B cell (primary cell): ENCODE results near the gene RMND1. TPM values are rescaled to one million over a fixed set of nuclear protein-coding genes. Genes with fewer than 3 reads are reported as not detected.

Experiments
- ATAC-seq: fragments of 200-7000 bp; cut with Tn5 transposase; one replicate; pipeline ENCODE4 v1.10.0; 2021; ENCODE audit warnings: low read depth, mild to moderate bottlenecking, moderate number of reproducible peaks, moderate library complexity
- CTCF ChIA-PET: fragments of 350-600 bp; sonication (Branson Sonifier 250); formaldehyde crosslinking; loops from one replicate; lab custom pipeline; 2021; ENCODE audit warnings: antibody characterized with exemption, inconsistent platforms; lab: Charles Lee
- POLR2A ChIA-PET: fragments of 350-600 bp; sonication (Branson Sonifier 250); formaldehyde crosslinking; loops from one replicate; lab custom pipeline; 2021; ENCODE audit warnings: antibody characterized with exemption; lab: Charles Lee
- DNase-seq: peaks from one replicate; pipeline ENCODE4 v3.0.0; 2013
- H2AFZ ChIP-seq: 2 replicates; pipeline ENCODE4 v1.6.1; 2012; ENCODE audit warnings: mild to moderate bottlenecking, low read depth, low read length; ENCODE audit not compliant: insufficient read depth, poor library complexity, severe bottlenecking
- H3K27ac ChIP-seq, 2 donors: 1 replicate in 1 of 2; 2 replicates in 1 of 2; pipeline ENCODE4 v1.5.1; 2012 to 2013; ENCODE audit warnings: low read length in 2 of 2, mild to moderate bottlenecking in 2 of 2, moderate library complexity in 1 of 2
- H3K27me3 ChIP-seq, 4 experiments: fragments of 200-600 bp in 1 of 4; sonication (generic) in 1 of 4; replicated peaks in 1 of 4; 1 replicate in 2 of 4; 2 replicates in 2 of 4; pipeline versions ENCODE4 v1.6.1 to v1.7.0; 2013 to 2016; ENCODE audit warnings: low read length in 3 of 4, mild to moderate bottlenecking in 2 of 4, mixed read lengths in 1 of 4, moderate library complexity in 1 of 4; ENCODE audit not compliant: insufficient read depth in 4 of 4, control insufficient read depth in 3 of 4; ENCODE audit errors: control extremely low read depth in 1 of 4
- H3K36me3 ChIP-seq, 2 experiments: replicated peaks in 1 of 2; 1 replicate in 1 of 2; 2 replicates in 1 of 2; pipeline versions ENCODE4 v1.6.1 to v1.7.1; 2013; ENCODE audit warnings: low read length in 1 of 2; ENCODE audit not compliant: insufficient read depth in 2 of 2, control insufficient read depth in 1 of 2; ENCODE audit errors: control extremely low read depth in 1 of 2, extremely low read depth in 1 of 2
- H3K4me1 ChIP-seq, 2 donors: fragments of 200-600 bp in 1 of 2; sonication (generic) in 1 of 2; 1 replicate in 1 of 2; 2 replicates in 1 of 2; pipeline versions ENCODE4 v1.5.1 to v1.6.1; 2013 to 2017; ENCODE audit warnings: low read length in 2 of 2; ENCODE audit not compliant: control insufficient read depth in 2 of 2, insufficient read depth in 2 of 2
- H3K4me2 ChIP-seq: replicated peaks from 2 replicates; pipeline ENCODE3; 2012; ENCODE audit warnings: mild to moderate bottlenecking, low read depth, low read length; ENCODE audit not compliant: poor library complexity, severe bottlenecking
- H3K4me3 ChIP-seq, 5 experiments: fragments of 200-600 bp in 1 of 5; sonication (generic) in 1 of 5; 1 replicate in 3 of 5; 2 replicates in 2 of 5; pipeline versions ENCODE4 v1.5.1 to v1.7.0; 2011 to 2016; ENCODE audit warnings: low read length in 4 of 5, mild to moderate bottlenecking in 4 of 5, low read depth in 2 of 5, control low read depth in 1 of 5, moderate library complexity in 1 of 5; ENCODE audit not compliant: insufficient read depth in 1 of 5; ENCODE audit errors: control extremely low read depth in 1 of 5, extremely low read depth in 1 of 5
- H3K79me2 ChIP-seq: fragments of 200-600 bp; sonication (generic); one replicate; pipeline ENCODE4 v1.6.0; 2016; ENCODE audit warnings: low read length; ENCODE audit not compliant: control insufficient read depth, insufficient read depth
- H3K9ac ChIP-seq: fragments of 200-600 bp; sonication (generic); 2 replicates; pipeline ENCODE4 v1.6.1; 2017; ENCODE audit warnings: mild to moderate bottlenecking, low read length, moderate library complexity
- H3K9me3 ChIP-seq, 3 donors: one replicate each; pipeline versions ENCODE4 v1.6.1 to v1.7.1; 2013; ENCODE audit warnings: low read length in 2 of 3; ENCODE audit not compliant: control insufficient read depth in 2 of 3, insufficient read depth in 1 of 3; ENCODE audit errors: control extremely low read depth in 1 of 3
- H4K20me1 ChIP-seq: 2 replicates; pipeline ENCODE4 v1.6.0; 2012; ENCODE audit warnings: mild to moderate bottlenecking, low read length; ENCODE audit not compliant: insufficient read depth, control insufficient read depth, poor library complexity, severe bottlenecking
- H3K27ac Mint-ChIP-seq: one replicate; pipeline ENCODE4 v1.8.0; 2021; ENCODE audit warnings: mixed read lengths
- H3K27me3 Mint-ChIP-seq: one replicate; pipeline ENCODE4 v1.8.0; 2021; ENCODE audit warnings: mixed read lengths
- H3K4me1 Mint-ChIP-seq: one replicate; pipeline ENCODE4 v1.8.0; 2021; ENCODE audit warnings: mixed read lengths
- H3K4me3 Mint-ChIP-seq: one replicate; pipeline ENCODE4 v1.8.0; 2021; ENCODE audit warnings: mixed read lengths
- H3K9me3 Mint-ChIP-seq: one replicate; pipeline ENCODE4 v1.8.0; 2022; ENCODE audit warnings: mixed read lengths; ENCODE audit not compliant: insufficient read depth
- EZH2 ChIP-seq: IDR thresholded peaks from 2 replicates; pipeline ENCODE4 v1.6.1; 2012; ENCODE audit warnings: borderline replicate concordance, low read depth, mild to moderate bottlenecking, moderate library complexity, low read length; ENCODE audit not compliant: insufficient read depth, poor library complexity, severe bottlenecking
- WGBS: methylation state at CpG from one replicate; pipeline ENCODE4 v1.1.5; 2013; ENCODE audit warnings: missing lambda C conversion rate; ENCODE audit not compliant: insufficient coverage; 5-methylcytosine and 5-hydroxymethylcytosine counted together
- intact Hi-C: fragments of 100-400 bp; cut with micrococcal nuclease; formaldehyde crosslinking; loops from one replicate; pipeline ENCODE4 v1.10.0; 2022
- polyA plus RNA-seq: library from polyadenylated mRNA; depleted of rRNA; stranded (reverse); fragments of >200 nt; gene quantifications from 2 replicates; pipeline ENCODE4 v1.2.3, GENCODE V29; 2012
- total RNA-seq, 2 donors: library from RNA; stranded (reverse); fragments of 120-200 nt in 1 of 2; gene quantifications; 1 replicate in 1 of 2; 2 replicates in 1 of 2; pipeline versions ENCODE4 v1.2.3 to v1.2.4, GENCODE V29; 2013 to 2022
- TF ChIP-seq, protein P1 (sequence below): fragments of 200-600 bp; IDR thresholded peaks from one replicate; pipeline ENCODE4 v1.8.0; 2022; ENCODE audit warnings: antibody characterized with exemption, mild to moderate bottlenecking

RMND1 gene
- total and polyA plus RNA-seq, 2 donors (not counting 1 experiment from before 2014, with no cell fraction given) = 4.3 to 15.7 TPM

DNA sequence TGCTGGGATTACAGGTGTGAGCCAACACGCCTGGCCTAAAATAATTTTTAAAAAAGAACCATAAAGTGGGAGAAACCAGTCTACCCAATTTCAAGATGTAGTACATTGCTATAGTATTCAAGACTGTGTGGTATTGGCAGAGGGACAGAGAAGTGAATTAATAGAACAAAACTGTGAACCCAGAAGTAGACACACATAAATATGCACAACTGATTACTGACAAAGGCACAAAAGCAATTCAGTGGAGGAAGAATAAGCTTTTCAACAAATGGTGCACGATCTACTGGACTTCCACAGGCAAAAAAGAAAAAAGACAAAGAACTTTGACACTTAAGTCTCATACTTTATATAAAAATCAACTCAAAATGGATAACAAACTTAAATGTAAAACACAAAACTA lies 76.1 kb downstream of the RMND1 start:
- WGBS = no CpG with 5 or more reads among the region's 2 CpGs
- no peak overlapping the region for H3K27ac Mint-ChIP-seq
- Histone ChIP-seq H3K9me3 (no peaks in the 10 kb centered on the region), H3K4me2 (no peak overlapping the region), H3K9ac (no peak overlapping the region), H3K4me3 (no peak overlapping the region), H3K27me3 (no peaks in the 10 kb centered on the region), H3K79me2 (peaks cover 97% of the 10 kb centered on the region), H3K27ac (no peak overlapping the region), H3K36me3 (peaks cover 0 to 23% of the 10 kb centered on the region in 2 experiments), H2AFZ (no peak overlapping the region), H3K4me1 (peaks cover 45 to 46% of the 10 kb centered on the region in 2 donors), H4K20me1 (peaks cover 54% of the 10 kb centered on the region)
- TF ChIP-seq, protein P1, sequence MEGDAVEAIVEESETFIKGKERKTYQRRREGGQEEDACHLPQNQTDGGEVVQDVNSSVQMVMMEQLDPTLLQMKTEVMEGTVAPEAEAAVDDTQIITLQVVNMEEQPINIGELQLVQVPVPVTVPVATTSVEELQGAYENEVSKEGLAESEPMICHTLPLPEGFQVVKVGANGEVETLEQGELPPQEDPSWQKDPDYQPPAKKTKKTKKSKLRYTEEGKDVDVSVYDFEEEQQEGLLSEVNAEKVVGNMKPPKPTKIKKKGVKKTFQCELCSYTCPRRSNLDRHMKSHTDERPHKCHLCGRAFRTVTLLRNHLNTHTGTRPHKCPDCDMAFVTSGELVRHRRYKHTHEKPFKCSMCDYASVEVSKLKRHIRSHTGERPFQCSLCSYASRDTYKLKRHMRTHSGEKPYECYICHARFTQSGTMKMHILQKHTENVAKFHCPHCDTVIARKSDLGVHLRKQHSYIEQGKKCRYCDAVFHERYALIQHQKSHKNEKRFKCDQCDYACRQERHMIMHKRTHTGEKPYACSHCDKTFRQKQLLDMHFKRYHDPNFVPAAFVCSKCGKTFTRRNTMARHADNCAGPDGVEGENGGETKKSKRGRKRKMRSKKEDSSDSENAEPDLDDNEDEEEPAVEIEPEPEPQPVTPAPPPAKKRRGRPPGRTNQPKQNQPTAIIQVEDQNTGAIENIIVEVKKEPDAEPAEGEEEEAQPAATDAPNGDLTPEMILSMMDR = no peak
- TF ChIP-seq EZH2 = no peak
- peaks cover 58% of the 10 kb centered on the region for H3K4me1 Mint-ChIP-seq
- ChIA-PET CTCF (no interaction called here), POLR2A (no interaction called here)
- intact Hi-C loops = loop anchor here (1.0 kb wide), 1 partner anchor 16 kb away; no protein-coding TSS in a partner anchor
- H3K9me3 Mint-ChIP-seq = no peaks in the 10 kb centered on the region
- ATAC-seq = no peak
- peak overlapping the region; percentile 49 for H3K4me3 Mint-ChIP-seq
- no peaks in the 10 kb centered on the region for H3K27me3 Mint-ChIP-seq
- DNase-seq = no peak

DNA sequence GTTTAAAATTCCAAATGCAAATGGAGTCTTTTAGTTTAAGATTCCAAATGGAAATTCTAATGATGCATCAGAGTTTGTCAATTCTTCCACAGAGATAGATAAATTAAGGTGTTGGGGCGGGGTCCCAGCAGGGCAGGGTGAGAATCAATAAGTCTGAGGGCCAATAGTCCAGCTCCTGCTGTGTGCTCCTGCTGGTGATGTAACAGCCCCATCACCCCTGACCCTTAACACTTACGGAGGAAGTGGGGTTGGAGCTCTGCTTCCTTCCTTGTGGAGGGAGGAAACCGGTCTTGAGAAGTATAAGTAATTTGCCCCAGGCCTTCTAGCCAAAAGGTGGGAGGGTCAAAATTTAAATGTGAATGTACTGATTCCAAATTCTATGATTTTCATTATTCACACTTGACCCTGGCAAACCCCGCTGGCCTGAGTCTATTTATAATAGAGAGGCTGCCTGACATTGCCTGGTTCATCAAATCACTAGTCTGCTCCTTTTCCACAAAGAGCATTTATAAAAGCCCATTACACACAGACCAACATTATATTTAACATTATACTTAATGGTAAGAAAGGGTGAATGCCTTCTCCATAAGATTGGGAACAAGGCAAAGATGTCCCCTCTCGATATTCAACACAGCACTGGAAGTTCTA lies 77.8 kb downstream of the RMND1 start:
- Mint-ChIP-seq H3K27me3 (no peaks in the 10 kb centered on the region), H3K4me1 (peaks cover 44% of the 10 kb centered on the region), H3K27ac (no peak overlapping the region), H3K9me3 (no peaks in the 10 kb centered on the region), H3K4me3 (no peak overlapping the region)
- Histone ChIP-seq H2AFZ (no peak overlapping the region), H3K27ac (no peak overlapping the region), H4K20me1 (peaks cover 60% of the 10 kb centered on the region), H3K27me3 (no peaks in the 10 kb centered on the region), H3K4me2 (no peak overlapping the region), H3K36me3 (peaks cover 0 to 36% of the 10 kb centered on the region in 2 experiments), H3K4me3 (no peak overlapping the region), H3K9ac (no peak overlapping the region), H3K9me3 (no peaks in the 10 kb centered on the region), H3K4me1 (peaks cover 31 to 32% of the 10 kb centered on the region in 2 donors), H3K79me2 (peaks cover 88% of the 10 kb centered on the region)
- DNase-seq (no peak), ATAC-seq (no peak)
- POLR2A ChIA-PET = interaction anchor here (0.6 to 0.8 kb wide), 3 partner anchors 12 to 1175 kb away, joined by 3 to 7 read pairs (median 3); no protein-coding TSS in a partner anchor
- CTCF ChIA-PET = interaction anchor here (0.7 kb wide), 1 partner anchor 55 kb away, joined by 3 read pairs; no protein-coding TSS in a partner anchor
- no CpG with 5 or more reads among the region's 5 CpGs for WGBS
- intact Hi-C loops = no loop called here
- TF ChIP-seq, protein P1 = no peak
- TF ChIP-seq EZH2 = no peak
